Measurements from ENCODE around the gene YKT6.

GRCh38 chr7:44257618-44258422 lies 57.0 kb downstream of the YKT6 start:
- TF ChIP-seq, protein P1, sequence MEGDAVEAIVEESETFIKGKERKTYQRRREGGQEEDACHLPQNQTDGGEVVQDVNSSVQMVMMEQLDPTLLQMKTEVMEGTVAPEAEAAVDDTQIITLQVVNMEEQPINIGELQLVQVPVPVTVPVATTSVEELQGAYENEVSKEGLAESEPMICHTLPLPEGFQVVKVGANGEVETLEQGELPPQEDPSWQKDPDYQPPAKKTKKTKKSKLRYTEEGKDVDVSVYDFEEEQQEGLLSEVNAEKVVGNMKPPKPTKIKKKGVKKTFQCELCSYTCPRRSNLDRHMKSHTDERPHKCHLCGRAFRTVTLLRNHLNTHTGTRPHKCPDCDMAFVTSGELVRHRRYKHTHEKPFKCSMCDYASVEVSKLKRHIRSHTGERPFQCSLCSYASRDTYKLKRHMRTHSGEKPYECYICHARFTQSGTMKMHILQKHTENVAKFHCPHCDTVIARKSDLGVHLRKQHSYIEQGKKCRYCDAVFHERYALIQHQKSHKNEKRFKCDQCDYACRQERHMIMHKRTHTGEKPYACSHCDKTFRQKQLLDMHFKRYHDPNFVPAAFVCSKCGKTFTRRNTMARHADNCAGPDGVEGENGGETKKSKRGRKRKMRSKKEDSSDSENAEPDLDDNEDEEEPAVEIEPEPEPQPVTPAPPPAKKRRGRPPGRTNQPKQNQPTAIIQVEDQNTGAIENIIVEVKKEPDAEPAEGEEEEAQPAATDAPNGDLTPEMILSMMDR (IDR thresholded peaks at IDR 0.05; ENCODE audit: low read depth, low read length, poor library complexity, severe bottlenecking), result no peak
- no peak for TF ChIP-seq EZH2phosphoT487 (IDR thresholded peaks at IDR 0.05; ENCODE audit: borderline replicate concordance, low read length)

All from DOHH2 (cell line).